Glomerular visceral epithelial cell (primary cell): Measurements from ENCODE around the gene EIF4G1.

Experiments
- DNase-seq: peaks from one replicate; pipeline ENCODE4 v3.0.0-alpha.2; 2016; ENCODE audit errors: extremely low spot score

EIF4G1 gene

GRCh38 chr3:184305577-184305976, 8.8 kb upstream of the EIF4G1 start:
- DNase-seq = peak; percentile 42

GRCh38 chr3:184306341-184306972, 7.9 kb upstream of the EIF4G1 start:
- no peak for DNase-seq

- DNase-seq = no peak
Measured at GRCh38 chr3:184307915-184308314, 6.5 kb upstream of the EIF4G1 start.

- DNase-seq = no peak
Measured at GRCh38 chr3:184308744-184309143, 5.7 kb upstream of the EIF4G1 start.

- no peak for DNase-seq
Measured at GRCh38 chr3:184311633-184312032, 2.8 kb upstream of the EIF4G1 start.

- peak; percentile 74 for DNase-seq
Measured at GRCh38 chr3:184314700-184315542, 515 bp downstream of the EIF4G1 start.

- DNase-seq = no peak
Measured at GRCh38 chr3:184315543-184315867, 1.1 kb downstream of the EIF4G1 start.

GRCh38 chr3:184315871-184316661, 1.7 kb downstream of the EIF4G1 start:
- peak; percentile 30 for DNase-seq

- DNase-seq = no peak
Measured at GRCh38 chr3:184316792-184317191, 2.4 kb downstream of the EIF4G1 start.

- no peak for DNase-seq
Measured at GRCh38 chr3:184317201-184317600, 2.8 kb downstream of the EIF4G1 start.

GRCh38 chr3:184320104-184320445, 5.7 kb downstream of the EIF4G1 start:
- peak; percentile 92 for DNase-seq

GRCh38 chr3:184321666-184322065, 7.3 kb downstream of the EIF4G1 start:
- no peak for DNase-seq

- no peak for DNase-seq
Measured at GRCh38 chr3:184322731-184323487, 8.5 kb downstream of the EIF4G1 start.

GRCh38 chr3:184323696-184324095, 9.3 kb downstream of the EIF4G1 start:
- no peak for DNase-seq

GRCh38 chr3:184325269-184325668, 10.9 kb downstream of the EIF4G1 start:
- no peak for DNase-seq

- no peak for DNase-seq
Measured at GRCh38 chr3:184325715-184326369, 11.4 kb downstream of the EIF4G1 start.

- no peak for DNase-seq
Measured at GRCh38 chr3:184327171-184327570, 12.8 kb downstream of the EIF4G1 start.

GRCh38 chr3:184328516-184328915, 14.1 kb downstream of the EIF4G1 start:
- no peak for DNase-seq

- DNase-seq = peak; percentile 88
Measured at GRCh38 chr3:184332370-184333090, 18.1 kb downstream of the EIF4G1 start.

- no peak for DNase-seq
Measured at GRCh38 chr3:184333190-184333589, 18.8 kb downstream of the EIF4G1 start.

GRCh38 chr3:184333700-184334099, 19.3 kb downstream of the EIF4G1 start:
- DNase-seq = no peak
